H1 (cell line): Measurements from ENCODE around the gene TSGA10. TPM values are rescaled to one million over a fixed set of nuclear protein-coding genes. Genes with fewer than 3 reads are reported as not detected.

ENCODE experiments used
- CTCF ChIA-PET: fragments of 300-600 bp; sonication (Branson Sonifier 250); formaldehyde crosslinking; loops from one replicate; lab custom pipeline; 2021; ENCODE audit not compliant: partially characterized antibody; lab: Charles Lee
- POLR2A ChIA-PET: fragments of 300-600 bp; sonication (Branson Sonifier 250); formaldehyde crosslinking; loops from one replicate; lab custom pipeline; 2021; ENCODE audit warnings: inconsistent platforms; ENCODE audit not compliant: partially characterized antibody; lab: Charles Lee
- DNase-seq, 2 experiments: peaks; one replicate each; pipeline versions ENCODE4 v3.0.0 to v3.0.0-alpha.2; 2010 to 2022; ENCODE audit warnings: low spot score in 2 of 2, low read depth in 1 of 2, mixed read lengths in 1 of 2
- FAIRE-seq: peaks from 2 replicates; lab custom pipeline; 2011; peaks lifted over from hg19 to GRCh38; lab: Jason Lieb, UNC
- H2AFZ ChIP-seq: 2 replicates; pipeline ENCODE4 v1.8.1; 2012; ENCODE audit warnings: low read length, inconsistent platforms
- H2AK5ac ChIP-seq: 2 replicates; pipeline ENCODE4 v1.6.1; 2013; ENCODE audit warnings: low read depth, low read length
- H2BK120ac ChIP-seq: replicated peaks from 2 replicates; pipeline ENCODE3; 2013; ENCODE audit warnings: low read depth, low read length, inconsistent platforms
- H2BK12ac ChIP-seq: 2 replicates; pipeline ENCODE4 v1.6.1; 2013; ENCODE audit warnings: low read depth, low read length
- H2BK15ac ChIP-seq: 2 replicates; pipeline ENCODE4 v1.6.1; 2013; ENCODE audit warnings: low read length
- H2BK20ac ChIP-seq: 2 replicates; pipeline ENCODE4 v1.6.1; 2013; ENCODE audit warnings: low read length
- H2BK5ac ChIP-seq: 2 replicates; pipeline ENCODE4 v1.6.1; 2013; ENCODE audit warnings: low read depth, low read length
- H3K14ac ChIP-seq: 2 replicates; pipeline ENCODE4 v1.6.1; 2013; ENCODE audit warnings: inconsistent platforms; ENCODE audit not compliant: insufficient read length
- H3K18ac ChIP-seq: 2 replicates; pipeline ENCODE4 v1.6.1; 2013; ENCODE audit warnings: low read length; ENCODE audit errors: extremely low read depth
- H3K23ac ChIP-seq: 2 replicates; pipeline ENCODE4 v1.6.1; 2013; ENCODE audit warnings: inconsistent platforms; ENCODE audit not compliant: insufficient read length
- H3K23me2 ChIP-seq: 2 replicates; pipeline ENCODE4 v1.6.1; 2013; ENCODE audit warnings: low read depth, low read length
- H3K27ac ChIP-seq: 2 replicates; pipeline ENCODE4 v1.6.1; 2011; ENCODE audit warnings: low read depth, low read length, inconsistent platforms
- H3K27me3 ChIP-seq, 4 experiments: replicated peaks in 1 of 4; 1 replicate in 1 of 4; 2 replicates in 3 of 4; pipeline versions ENCODE4 v1.6.1 to v1.8.1; 2011 to 2013; ENCODE audit warnings: low read length in 3 of 4, mild to moderate bottlenecking in 3 of 4, inconsistent platforms in 2 of 4, mixed read lengths in 2 of 4, moderate library complexity in 1 of 4; ENCODE audit not compliant: control insufficient read depth in 3 of 4, insufficient read depth in 3 of 4; ENCODE audit errors: extremely low read depth in 1 of 4
- H3K36me3 ChIP-seq, 4 experiments: 2 replicates each; pipeline versions ENCODE4 v1.6.1 to v1.8.1; 2011 to 2013; ENCODE audit warnings: mild to moderate bottlenecking in 4 of 4, low read length in 3 of 4, moderate library complexity in 2 of 4, control low read depth in 1 of 4, inconsistent platforms in 1 of 4; ENCODE audit not compliant: insufficient read depth in 4 of 4, control insufficient read depth in 2 of 4
- H3K4ac ChIP-seq: replicated peaks from 2 replicates; pipeline ENCODE3; 2013; ENCODE audit warnings: low read length, low read depth, mixed read lengths, inconsistent platforms; ENCODE audit not compliant: insufficient read length
- H3K4me1 ChIP-seq, 4 experiments: replicated peaks in 1 of 4; 1 replicate in 1 of 4; 2 replicates in 3 of 4; pipeline versions ENCODE4 v1.6.1 to v1.8.1; 2011 to 2013; ENCODE audit warnings: low read length in 3 of 4, inconsistent platforms in 2 of 4, mixed read lengths in 1 of 4; ENCODE audit not compliant: insufficient read depth in 4 of 4, control insufficient read depth in 3 of 4
- H3K4me2 ChIP-seq, 2 experiments: 2 replicates each; pipeline versions ENCODE4 v1.6.1 to v1.8.1; 2011 to 2013; ENCODE audit warnings: low read depth in 2 of 2, low read length in 2 of 2, control low read depth in 1 of 2, inconsistent platforms in 1 of 2, mild to moderate bottlenecking in 1 of 2; ENCODE audit not compliant: insufficient read depth in 1 of 2
- H3K4me3 ChIP-seq, 4 experiments: fragments of 200-600, 300-600 bp in 1 of 4; sonication (generic), shearing (Covaris generic), sonication (Bioruptor Twin) in 1 of 4; 2 replicates each; pipeline versions ENCODE4 v1.5.1 to v1.8.1; 2011 to 2016; ENCODE audit warnings: low read length in 4 of 4, low read depth in 3 of 4, control low read depth in 2 of 4, inconsistent platforms in 2 of 4, mild to moderate bottlenecking in 2 of 4, mixed read lengths in 1 of 4, moderate library complexity in 1 of 4; ENCODE audit not compliant: insufficient read depth in 2 of 4; ENCODE audit errors: extremely low read depth in 1 of 4
- H3K56ac ChIP-seq: replicated peaks from 2 replicates; pipeline ENCODE3; 2013; ENCODE audit warnings: low read depth, mild to moderate bottlenecking, mixed read lengths, low read length, inconsistent platforms; ENCODE audit not compliant: insufficient read length
- H3K79me1 ChIP-seq: 2 replicates; pipeline ENCODE4 v1.6.1; 2013; ENCODE audit warnings: low read depth, low read length, control low read depth
- H3K79me2 ChIP-seq, 2 experiments: 2 replicates each; pipeline versions ENCODE4 v1.6.1 to v1.8.1; 2012 to 2013; ENCODE audit warnings: low read length in 2 of 2, mild to moderate bottlenecking in 2 of 2, inconsistent platforms in 1 of 2; ENCODE audit not compliant: insufficient read depth in 2 of 2, control insufficient read depth in 1 of 2
- H3K9ac ChIP-seq, 4 experiments: replicated peaks in 1 of 4; 1 replicate in 1 of 4; 2 replicates in 3 of 4; pipeline versions ENCODE4 v1.6.1 to v1.8.1; 2011 to 2013; ENCODE audit warnings: low read depth in 3 of 4, low read length in 3 of 4, control low read depth in 2 of 4, mild to moderate bottlenecking in 2 of 4, moderate library complexity in 2 of 4, inconsistent platforms in 1 of 4; ENCODE audit errors: extremely low read depth in 1 of 4
- H3K9me3 ChIP-seq, 2 experiments: 2 replicates each; pipeline versions ENCODE4 v1.6.1 to v1.8.1; 2012 to 2013; ENCODE audit warnings: mild to moderate bottlenecking in 2 of 2, moderate library complexity in 2 of 2, control low read depth in 1 of 2, inconsistent platforms in 1 of 2, low read depth in 1 of 2, low read length in 1 of 2, mixed read lengths in 1 of 2; ENCODE audit not compliant: insufficient read depth in 2 of 2
- H4K20me1 ChIP-seq, 2 experiments: replicated peaks in 1 of 2; 2 replicates each; pipeline versions ENCODE3 to v1.8.1; 2011 to 2013; ENCODE audit warnings: inconsistent platforms in 2 of 2, low read length in 2 of 2, mild to moderate bottlenecking in 1 of 2; ENCODE audit not compliant: insufficient read depth in 2 of 2, control insufficient read depth in 1 of 2
- H4K5ac ChIP-seq: 2 replicates; pipeline ENCODE4 v1.6.1; 2013; ENCODE audit warnings: low read length, low read depth, mixed read lengths, inconsistent platforms; ENCODE audit not compliant: insufficient read length
- H4K8ac ChIP-seq: 2 replicates; pipeline ENCODE4 v1.8.0; 2013; ENCODE audit warnings: mild to moderate bottlenecking, moderate library complexity, low read length, inconsistent platforms; ENCODE audit not compliant: insufficient read depth; ENCODE audit errors: extremely low read depth
- H4K91ac ChIP-seq: replicated peaks from 2 replicates; pipeline ENCODE3; 2013; ENCODE audit warnings: low read length, mixed read lengths, inconsistent platforms; ENCODE audit not compliant: insufficient read length
- BCL11A ChIP-seq, 2 experiments: IDR thresholded peaks; one replicate each; pipeline ENCODE4 v1.6.1; 2011; ENCODE audit warnings: low read depth in 2 of 2, low read length in 2 of 2, mild to moderate bottlenecking in 2 of 2
- CBX8 ChIP-seq: fragments of 300-800, 300-1000 bp; sonication (generic); IDR thresholded peaks from 2 replicates; pipeline ENCODE4 v1.7.1; 2016; ENCODE audit warnings: low read depth, low read length, borderline replicate concordance
- KDM1A ChIP-seq: fragments of 200-600, 300-600 bp; sonication (generic); IDR thresholded peaks from 2 replicates; pipeline ENCODE4 v1.7.1; 2016; ENCODE audit warnings: mild to moderate bottlenecking, low read length, borderline replicate concordance
- NRF1 ChIP-seq: IDR thresholded peaks from 2 replicates; pipeline ENCODE4 v1.6.1; 2011; ENCODE audit warnings: mild to moderate bottlenecking, low read depth, low read length, improper control_type of control experiment
- RBBP5 ChIP-seq: IDR thresholded peaks from 2 replicates; pipeline ENCODE4 v1.7.1; 2012; ENCODE audit warnings: low read depth, mild to moderate bottlenecking, inconsistent platforms, low read length, moderate library complexity, borderline replicate concordance
- TCF12 ChIP-seq: IDR thresholded peaks from 2 replicates; pipeline ENCODE4 v1.6.1; 2011; ENCODE audit warnings: low read depth, mild to moderate bottlenecking, low read length
- WGBS, 2 experiments: shearing (Covaris generic) in 1 of 2; methylation state at CpG; one replicate each; pipeline versions ENCODE4 v1.1.6 to v1.1.7; 2013 to 2015; ENCODE audit warnings: low lambda C conversion rate in 2 of 2, mixed read lengths in 2 of 2, inconsistent platforms in 1 of 2, low coverage in 1 of 2, missing lambda C conversion rate in 1 of 2; ENCODE audit not compliant: insufficient replicate concordance in 2 of 2, insufficient coverage in 1 of 2, insufficient read length in 1 of 2; ENCODE audit errors: extremely low coverage in 1 of 2, missing lambda C conversion rate in 1 of 2; 5-methylcytosine and 5-hydroxymethylcytosine counted together
- polyA plus RNA-seq, 7 experiments: library from polyadenylated mRNA; depleted of rRNA in 3 of 7; stranded (reverse) in 5 of 7; unstranded in 2 of 7; fragments of >200 nt in 5 of 7; fragments of 200-250 nt in 2 of 7; gene quantifications; 1 replicate in 5 of 7; 2 replicates in 1 of 7; 4 replicates in 1 of 7; pipeline versions ENCODE4 v1.2.1 to v1.2.3, GENCODE V29; 2011 to 2013; ENCODE audit warnings: missing spikeins in 2 of 7, mixed read lengths in 2 of 7
- total RNA-seq: library from RNA; stranded (reverse); fragmentation: NEBNext Ultra II Directional; extraction: Animal tissue kit (Norgen Biotek cat#: 25700); gene quantifications from 2 replicates; pipeline ENCODE4 v1.2.1, GENCODE V29; 2021

The TSGA10 gene
- total and polyA plus RNA-seq, 2 of the 8 experiments (the other 6 are each of a cell fraction or from before 2014, with no cell fraction given): 2.2 to 7.4 TPM

DNA sequence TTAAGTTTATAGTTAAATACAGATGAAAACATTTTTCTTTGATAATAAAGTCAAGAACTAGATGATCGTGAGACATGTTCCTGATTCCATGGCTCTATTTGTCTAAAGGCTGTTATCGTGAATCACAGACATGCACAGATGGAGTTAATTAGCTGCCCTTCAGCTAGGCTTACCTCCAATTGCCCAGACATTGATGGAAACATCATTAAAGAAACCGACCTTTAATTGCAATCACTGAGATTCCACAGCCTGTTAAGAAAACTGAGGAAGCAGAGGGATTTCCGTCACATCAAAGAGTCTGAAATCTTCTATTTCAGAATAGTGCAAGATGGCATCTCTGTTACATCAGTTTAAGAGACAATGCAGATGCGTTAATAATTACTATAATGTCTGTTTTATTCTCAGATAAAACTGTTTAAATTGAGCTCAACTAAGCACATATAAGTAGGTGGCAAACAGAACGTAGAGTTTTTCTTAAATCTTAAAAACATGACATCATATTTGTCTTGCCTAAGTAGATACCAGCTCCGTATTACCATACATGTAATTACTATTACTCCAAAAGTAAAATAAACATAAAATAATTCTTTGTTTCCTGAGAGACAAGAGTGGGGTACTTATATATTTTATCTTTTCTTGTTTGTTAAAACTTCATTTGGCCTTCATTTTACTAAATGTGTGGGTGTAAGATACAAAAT is 194.8 kb downstream of the TSGA10 start:
- Histone ChIP-seq H3K23ac (no peak overlapping the region), H3K4ac (no peak overlapping the region), H3K27ac (no peak overlapping the region), H4K5ac (no peak overlapping the region), H3K79me2 (no peaks in the 10 kb centered on the region), H3K9ac (no peak overlapping the region), H3K4me2 (no peak overlapping the region), H3K4me1 (no peaks in the 10 kb centered on the region), H3K18ac (no peak overlapping the region), H3K56ac (no peak overlapping the region), H3K79me1 (no peaks in the 10 kb centered on the region), H3K36me3 (no peaks in the 10 kb centered on the region), H2BK20ac (no peak overlapping the region), H3K27me3 (no peaks in the 10 kb centered on the region), H3K9me3 (0 out of 4 replicates have a peak, but pooled peaks cover 0 to 5% of the 10 kb centered on the region in 2 experiments), H2BK15ac (no peak overlapping the region), H3K4me3 (no peak overlapping the region), H4K91ac (no peak overlapping the region), H2BK12ac (no peak overlapping the region), H4K20me1 (no peaks in the 10 kb centered on the region), H3K14ac (no peak overlapping the region), H2BK5ac (no peak overlapping the region), H3K23me2 (no peaks in the 10 kb centered on the region), H4K8ac (no peak overlapping the region), H2AFZ (no peak overlapping the region), H2BK120ac (no peak overlapping the region), H2AK5ac (no peak overlapping the region)
- ChIA-PET CTCF (interaction anchor here (0.5 to 1.4 kb wide), 3 partner anchors 9 to 123 kb away, joined by 3 read pairs; no protein-coding TSS in a partner anchor), POLR2A (no interaction called here)
- TF ChIP-seq NRF1 (no peak), TCF12 (no peak), BCL11A (IDR thresholded peaks at IDR 0.05; ENCODE audit: low read depth in 2 of 2, low read length in 2 of 2) (no peak), RBBP5 (no peak), KDM1A (no peak), CBX8 (no peak)
- 93% methylated on average over 7 of the region's 7 CpGs; no CpG with 5 or more reads in 1 of the 2 experiments for WGBS, 2 experiments
- FAIRE-seq: no peak
- DNase-seq: no peak
